EL (cell line): ENCODE results near the gene POLR2E.
A peak's percentile ranks its signal among the peaks of the same experiment; 100 is the strongest.
"Not testable (repeated sequence)": the region's sequence is repeated elsewhere in the genome, so short reads cannot be mapped to it uniquely, and the experiment has no call there.

Experiments
- DNase-seq: peaks from one replicate; pipeline ENCODE4 v3.0.0-alpha.2; 2016

POLR2E gene

GRCh38 chr19:1125601-1126467 is 30.7 kb upstream of the POLR2E start:
- no peak for DNase-seq

- DNase-seq = no peak
Observed at GRCh38 chr19:1123885-1124677, 28.9 kb upstream of the POLR2E start.

DNA sequence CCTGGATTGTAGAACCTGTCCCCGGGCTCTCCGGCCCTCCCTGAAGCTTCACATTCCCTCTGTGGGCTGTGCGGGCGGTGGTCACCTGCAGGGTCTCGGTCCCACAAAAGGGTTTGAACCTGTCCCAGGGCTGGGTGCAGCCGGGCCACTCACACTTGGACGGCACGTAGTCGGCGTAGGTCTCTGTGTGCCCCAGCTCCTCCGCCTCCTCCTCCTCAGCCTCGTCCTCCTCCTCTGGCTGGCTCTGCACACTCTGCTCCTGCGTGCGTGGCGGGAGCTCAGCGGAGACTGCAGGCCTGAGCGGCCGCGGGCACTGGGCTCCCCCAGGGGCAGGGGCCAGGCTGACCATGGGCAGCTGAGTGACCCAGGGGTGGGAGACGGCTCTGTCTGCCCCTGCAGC is 28.2 kb upstream of the POLR2E start:
- no peak for DNase-seq

- DNase-seq = peak; percentile 80
Observed at GRCh38 chr19:1122972-1123363, 27.8 kb upstream of the POLR2E start.

- no peak for DNase-seq
Observed at GRCh38 chr19:1122021-1122971, 27.1 kb upstream of the POLR2E start.

GRCh38 chr19:1121395-1121794 is 26.2 kb upstream of the POLR2E start:
- no peak for DNase-seq

DNA sequence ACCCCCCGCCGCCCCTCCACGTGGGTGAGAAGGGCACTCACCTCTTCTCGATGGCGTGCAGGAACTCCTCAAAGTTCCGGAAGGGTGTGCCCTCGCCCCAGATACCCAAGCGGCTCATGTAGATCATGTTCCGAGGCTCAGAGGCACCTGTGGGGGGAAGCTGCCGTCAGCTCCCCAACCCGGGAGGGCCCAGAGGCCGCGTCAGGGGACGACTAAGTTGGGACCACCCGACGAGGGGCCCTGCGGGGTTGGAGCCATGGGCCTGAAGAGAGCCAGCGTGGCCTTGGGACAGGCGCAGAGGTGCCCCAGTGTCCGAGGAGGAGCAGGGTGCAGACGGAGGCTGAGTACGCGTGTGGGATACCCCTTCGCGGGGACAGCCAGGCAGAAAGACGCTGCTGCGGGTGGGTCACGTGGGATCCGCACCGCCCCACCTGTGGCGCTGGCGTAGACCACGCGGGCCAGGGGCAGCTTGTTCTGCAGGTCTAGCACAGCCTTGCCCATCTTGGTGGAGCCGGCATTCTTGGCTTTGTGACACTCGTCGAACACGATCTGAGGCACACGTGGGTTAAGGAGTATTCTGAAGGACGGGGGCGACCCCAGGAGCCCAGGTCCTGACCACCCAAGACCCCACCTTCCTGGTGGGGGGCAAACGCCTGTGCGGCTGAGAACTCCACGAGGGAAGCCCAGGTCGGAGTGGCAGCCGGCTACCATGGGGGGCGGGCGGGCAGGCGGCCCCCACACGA is 24.5 kb upstream of the POLR2E start:
- DNase-seq = no peak

DNA sequence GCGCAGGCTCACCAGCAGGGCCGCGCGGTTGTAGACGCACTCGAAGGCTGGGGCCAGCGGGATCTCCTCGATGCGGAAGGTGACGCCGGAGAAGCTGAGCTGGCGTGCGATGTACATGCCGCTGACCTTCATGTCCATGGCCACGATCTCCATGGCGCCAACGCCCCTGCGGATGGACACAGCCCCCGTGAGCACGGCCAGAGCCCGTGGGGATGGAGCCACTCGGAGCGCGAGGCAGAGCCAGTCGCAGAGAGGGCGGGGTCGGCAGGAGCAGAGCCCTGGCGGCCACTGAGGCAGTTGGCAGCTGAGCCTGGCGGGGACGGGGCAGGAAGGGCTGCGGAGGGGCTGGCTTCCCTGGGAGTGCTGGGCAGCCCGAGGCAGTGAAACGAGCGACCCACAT is 23.8 kb upstream of the POLR2E start:
- no peak for DNase-seq

- no peak for DNase-seq
Observed at GRCh38 chr19:1117654-1118053, 22.5 kb upstream of the POLR2E start.

GRCh38 chr19:1116726-1117581 is 21.8 kb upstream of the POLR2E start:
- DNase-seq = no peak

GRCh38 chr19:1115646-1116420 is 20.7 kb upstream of the POLR2E start:
- no peak for DNase-seq

GRCh38 chr19:1114728-1115127 is 19.6 kb upstream of the POLR2E start:
- not testable (repeated sequence) for DNase-seq

GRCh38 chr19:1113986-1114483 is 18.9 kb upstream of the POLR2E start:
- no peak for DNase-seq

DNA sequence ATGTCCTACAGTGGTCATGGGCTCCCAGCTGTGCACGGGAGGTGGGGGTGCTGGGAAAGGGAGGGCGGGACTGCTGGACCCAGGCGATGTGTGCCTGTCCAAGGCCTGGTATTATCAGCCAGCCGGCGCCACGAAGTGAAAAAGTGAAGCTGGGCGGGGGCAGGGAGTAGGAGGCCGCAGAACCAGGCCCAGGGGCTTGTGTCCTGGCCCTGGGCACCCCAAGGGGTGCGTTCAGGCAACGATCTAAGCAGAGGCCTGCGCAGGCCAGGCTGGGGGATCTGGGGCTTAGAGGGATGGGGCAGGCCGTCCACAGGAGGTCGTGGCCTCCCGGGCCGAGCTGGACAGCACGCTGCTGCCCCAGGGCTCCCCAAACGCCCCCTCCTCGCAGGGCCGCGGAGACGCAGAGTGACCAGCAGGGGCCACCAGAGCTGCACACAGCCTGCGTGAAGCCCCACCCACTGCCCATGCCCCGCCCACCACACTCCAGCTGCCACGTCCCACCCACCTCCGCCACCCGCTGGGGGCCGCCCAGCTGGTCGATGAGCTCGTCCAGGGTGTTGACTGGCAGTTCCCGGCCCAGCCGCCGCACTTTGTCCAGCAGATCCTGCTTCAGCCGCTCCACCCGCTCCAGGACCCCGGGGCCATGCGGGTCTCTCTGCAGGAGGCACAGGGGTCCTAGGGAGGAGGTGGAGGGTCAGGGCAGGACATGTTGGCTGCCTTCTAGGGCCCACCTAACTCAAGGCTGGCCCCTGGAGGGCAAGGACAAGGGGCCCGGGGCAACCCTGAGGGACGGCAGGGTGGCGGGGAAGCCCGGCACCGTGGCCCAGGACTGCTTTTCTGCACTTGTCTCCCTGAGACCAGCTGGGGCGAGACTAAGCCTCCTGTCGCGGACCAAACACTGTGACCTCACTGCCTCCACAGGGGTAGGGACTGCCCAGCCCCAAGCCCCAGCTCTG is 18.1 kb upstream of the POLR2E start:
- DNase-seq = peak; percentile 90

- no peak for DNase-seq
Observed at GRCh38 chr19:1112268-1113029, 17.3 kb upstream of the POLR2E start.

- DNase-seq = no peak
Observed at GRCh38 chr19:1111641-1112267, 16.6 kb upstream of the POLR2E start.

GRCh38 chr19:1110809-1111640 is 15.8 kb upstream of the POLR2E start:
- no peak for DNase-seq
